HG03039 (cell line): ENCODE data around the gene TCFL5.

Source experiments
- ATAC-seq: cut with Tn5 transposase; IDR thresholded peaks from one replicate; pipeline ENCODE4 v1.9.1; 2021; ENCODE audit warnings: mild to moderate bottlenecking, moderate library complexity; ENCODE audit not compliant: unreplicated experiment

Gene TCFL5

DNA sequence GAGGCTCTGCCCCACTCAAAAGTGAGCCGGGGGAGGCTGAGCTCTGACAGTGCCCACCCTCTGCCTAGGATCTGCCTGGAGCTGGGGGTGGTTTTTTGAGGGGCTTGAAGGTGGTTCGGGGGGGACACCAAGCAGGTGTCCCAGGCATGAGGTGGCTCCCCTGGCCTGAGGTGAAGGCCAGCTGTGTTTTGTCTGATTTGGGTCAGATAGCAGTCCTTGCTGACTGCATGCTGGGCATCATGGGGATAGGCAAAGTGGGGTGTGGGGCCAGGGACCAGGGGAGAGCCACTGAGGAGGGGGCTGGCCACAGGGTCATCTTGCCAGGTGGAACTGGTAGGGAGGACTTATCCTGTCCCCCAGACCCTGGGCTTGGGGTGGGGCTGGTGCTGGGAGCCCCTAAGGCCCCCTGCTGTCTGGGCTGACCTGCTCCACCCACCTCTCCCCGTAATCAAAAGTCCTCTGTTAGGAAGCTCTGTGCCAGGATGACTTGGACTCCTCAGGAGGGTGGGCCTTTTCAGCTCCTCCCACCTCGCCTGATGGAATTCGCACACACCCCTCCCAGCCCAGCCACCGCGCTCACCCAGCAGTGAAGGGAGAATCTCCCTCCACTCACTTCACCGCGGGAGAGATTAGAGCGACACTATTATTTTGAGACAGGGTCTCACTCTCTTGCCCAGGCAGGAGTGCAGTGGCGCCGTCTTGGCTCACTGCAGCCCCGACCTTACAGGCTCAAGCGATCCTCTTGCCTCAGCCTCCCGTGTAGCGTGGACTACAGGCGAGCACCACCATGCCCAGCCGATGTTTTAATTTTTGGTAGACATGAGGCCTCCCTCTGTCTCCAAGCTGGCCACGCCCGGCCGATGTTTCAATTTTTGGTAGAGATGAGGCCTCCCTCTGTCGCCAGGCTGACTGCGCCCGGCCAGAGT lies 46.3 kb downstream of the TCFL5 start:
- ATAC-seq, result no peak

DNA sequence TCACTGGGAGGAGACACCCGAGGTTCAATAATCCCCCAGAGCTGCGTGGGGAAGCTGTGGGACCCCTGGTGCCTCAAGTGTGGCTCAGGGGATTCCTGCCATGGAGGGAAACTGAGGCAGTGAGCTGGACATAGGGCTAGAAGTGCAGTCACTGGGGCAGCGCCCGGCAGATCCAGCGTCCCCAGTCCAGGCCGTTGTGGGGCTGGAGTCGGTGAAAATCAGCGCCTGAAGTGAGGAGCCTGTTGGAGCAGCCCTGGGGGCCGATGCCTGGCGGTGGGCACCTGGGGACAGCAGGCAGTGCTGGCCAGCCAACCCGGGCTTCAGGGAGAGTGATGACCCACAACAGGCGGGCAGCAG lies 46.9 kb downstream of the TCFL5 start:
- no peak for ATAC-seq

DNA sequence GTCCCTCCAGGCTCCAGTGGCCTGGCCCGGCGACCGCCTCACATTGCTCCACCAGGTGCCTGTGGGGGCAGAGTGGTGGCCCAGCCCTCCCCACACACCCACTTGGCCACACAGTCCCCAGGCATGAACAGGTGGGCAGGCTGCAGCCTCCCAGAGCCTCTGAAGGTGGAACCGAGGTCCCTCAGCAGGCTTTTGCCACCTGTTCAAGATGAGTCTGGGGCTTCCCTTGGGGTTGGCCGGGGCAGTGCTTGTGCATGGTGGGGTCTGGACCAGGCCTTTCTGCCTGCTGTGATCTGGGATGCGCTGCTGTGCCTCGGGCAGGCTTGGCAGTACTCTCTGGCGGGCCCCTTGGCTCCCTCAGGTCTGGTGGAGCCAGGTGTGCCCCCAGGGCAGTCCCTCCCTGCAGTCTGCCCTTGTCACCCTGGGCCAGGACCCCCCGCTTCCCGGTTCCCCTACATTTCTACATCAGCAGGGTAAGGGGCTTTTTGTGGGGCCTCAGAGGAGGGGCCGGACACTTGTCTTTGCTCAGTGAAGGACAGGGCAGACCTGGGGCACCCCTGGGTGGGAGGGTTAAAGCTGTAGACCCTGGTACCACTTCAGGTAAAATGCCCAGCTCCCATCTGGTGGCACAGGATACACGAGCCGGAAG lies 47.4 kb downstream of the TCFL5 start:
- ATAC-seq, result no peak

GRCh38 chr20:62813588-62813987 lies 48.0 kb downstream of the TCFL5 start:
- no peak for ATAC-seq

DNA sequence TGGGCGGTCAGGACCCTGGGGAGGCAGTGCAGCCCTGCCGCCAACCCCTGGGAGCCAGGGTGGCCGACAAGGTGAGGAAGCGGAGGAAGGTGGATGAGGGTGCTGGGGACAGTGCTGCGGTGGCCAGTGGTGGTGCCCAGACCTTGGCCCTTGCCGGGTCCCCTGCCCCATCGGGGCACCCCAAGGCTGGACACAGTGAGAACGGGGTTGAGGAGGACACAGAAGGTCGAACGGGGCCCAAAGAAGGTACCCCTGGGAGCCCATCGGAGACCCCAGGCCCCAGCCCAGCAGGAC lies 48.8 kb downstream of the TCFL5 start:
- ATAC-seq, result no peak

DNA sequence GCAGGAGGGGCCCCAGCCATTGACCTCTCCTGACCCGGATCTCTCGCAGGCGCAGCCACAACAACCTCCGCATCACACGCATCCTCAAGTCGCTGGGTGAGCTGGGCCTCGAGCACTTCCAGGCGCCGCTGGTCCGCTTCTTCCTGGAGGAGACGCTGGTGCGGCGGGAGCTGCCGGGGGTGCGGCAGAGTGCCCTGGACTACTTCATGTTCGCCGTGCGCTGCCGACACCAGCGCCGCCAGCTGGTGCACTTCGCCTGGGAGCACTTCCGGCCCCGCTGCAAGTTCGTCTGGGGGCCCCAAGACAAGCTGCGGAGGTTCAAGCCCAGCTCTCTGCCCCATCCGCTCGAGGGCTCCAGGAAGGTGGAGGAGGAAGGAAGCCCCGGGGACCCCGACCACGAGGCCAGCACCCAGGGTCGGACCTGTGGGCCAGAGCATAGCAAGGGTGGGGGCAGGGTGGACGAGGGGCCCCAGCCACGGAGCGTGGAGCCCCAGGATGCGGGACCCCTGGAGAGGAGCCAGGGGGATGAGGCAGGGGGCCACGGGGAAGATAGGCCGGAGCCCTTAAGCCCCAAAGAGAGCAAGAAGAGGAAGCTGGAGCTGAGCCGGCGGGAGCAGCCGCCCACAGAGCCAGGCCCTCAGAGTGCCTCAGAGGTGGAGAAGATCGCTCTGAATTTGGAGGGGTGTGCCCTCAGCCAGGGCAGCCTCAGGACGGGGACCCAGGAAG lies 49.3 kb downstream of the TCFL5 start:
- ATAC-seq, result no peak

DNA sequence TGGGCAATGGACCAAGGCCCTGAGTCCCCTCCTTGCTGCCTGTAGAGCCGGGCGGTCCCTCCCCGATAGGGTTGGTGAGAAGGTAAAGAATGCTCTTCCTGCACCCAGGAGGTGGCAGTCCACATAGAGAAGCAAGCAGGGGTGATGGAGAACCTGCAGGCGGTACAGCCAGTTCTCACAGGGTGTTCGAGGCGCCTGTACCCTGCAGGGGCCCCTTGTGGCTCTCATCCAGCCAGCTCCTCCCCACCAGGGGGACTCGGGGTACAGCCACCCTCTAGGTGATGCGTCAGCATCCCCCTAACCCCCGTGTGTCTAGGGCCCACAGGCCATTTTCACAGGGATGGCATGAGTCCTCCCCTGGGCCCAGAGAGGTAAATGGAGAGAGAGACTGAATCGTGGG lies 49.9 kb downstream of the TCFL5 start:
- ATAC-seq, result no peak

GRCh38 chr20:62811320-62811719 lies 50.3 kb downstream of the TCFL5 start:
- ATAC-seq, result no peak

DNA sequence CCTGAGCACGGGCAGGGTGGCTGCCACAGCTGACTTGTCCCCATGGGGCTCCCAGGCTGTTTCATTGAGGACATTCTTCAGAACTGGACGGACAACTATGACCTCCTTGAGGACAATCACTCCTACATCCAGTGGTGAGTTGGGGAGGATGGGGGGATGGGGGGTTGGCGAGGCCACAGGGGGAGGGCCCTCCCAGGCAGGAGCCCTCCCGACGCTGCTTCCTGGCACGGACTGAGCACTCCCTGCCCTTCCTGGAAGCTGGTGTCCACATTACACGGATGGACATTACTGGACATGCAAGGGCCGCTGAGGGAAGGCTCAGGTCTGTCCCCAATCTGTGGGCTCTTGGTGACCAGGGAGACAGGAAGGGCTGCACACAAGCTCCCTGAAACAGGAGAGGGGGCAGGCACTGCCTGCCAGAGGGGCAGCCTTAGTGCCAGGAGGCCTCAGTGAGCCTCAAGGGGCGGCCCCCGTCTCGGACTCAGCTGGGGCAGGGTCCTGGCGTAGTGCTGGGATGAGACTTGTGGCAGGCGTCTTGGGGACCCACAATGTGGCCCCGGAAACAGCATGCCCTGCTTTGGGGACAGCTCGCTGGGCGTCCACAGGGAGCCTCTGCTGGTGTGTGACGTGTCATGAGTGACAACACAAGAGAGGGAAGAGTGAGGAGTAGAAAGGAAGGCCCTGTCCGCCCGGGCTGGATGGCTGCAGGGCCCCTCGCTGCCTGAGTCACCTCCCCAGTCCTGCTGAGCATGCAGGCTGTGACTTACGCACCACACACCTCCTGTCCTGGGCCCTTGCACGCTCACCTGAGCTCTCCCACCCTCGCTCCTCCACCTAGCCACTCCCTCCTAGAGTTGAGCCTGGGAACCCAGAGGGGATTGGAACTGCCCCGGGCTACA lies 51.8 kb downstream of the TCFL5 start:
- ATAC-seq, result no peak

- ATAC-seq, result no peak
Observed at GRCh38 chr20:62808211-62808865, 53.3 kb downstream of the TCFL5 start.

- ATAC-seq, result no peak
Observed at GRCh38 chr20:62807444-62808210, 54.0 kb downstream of the TCFL5 start.

- no peak for ATAC-seq
Observed at GRCh38 chr20:62806383-62807050, 55.1 kb downstream of the TCFL5 start.

- no peak for ATAC-seq
Observed at GRCh38 chr20:62805711-62806382, 55.8 kb downstream of the TCFL5 start.

DNA sequence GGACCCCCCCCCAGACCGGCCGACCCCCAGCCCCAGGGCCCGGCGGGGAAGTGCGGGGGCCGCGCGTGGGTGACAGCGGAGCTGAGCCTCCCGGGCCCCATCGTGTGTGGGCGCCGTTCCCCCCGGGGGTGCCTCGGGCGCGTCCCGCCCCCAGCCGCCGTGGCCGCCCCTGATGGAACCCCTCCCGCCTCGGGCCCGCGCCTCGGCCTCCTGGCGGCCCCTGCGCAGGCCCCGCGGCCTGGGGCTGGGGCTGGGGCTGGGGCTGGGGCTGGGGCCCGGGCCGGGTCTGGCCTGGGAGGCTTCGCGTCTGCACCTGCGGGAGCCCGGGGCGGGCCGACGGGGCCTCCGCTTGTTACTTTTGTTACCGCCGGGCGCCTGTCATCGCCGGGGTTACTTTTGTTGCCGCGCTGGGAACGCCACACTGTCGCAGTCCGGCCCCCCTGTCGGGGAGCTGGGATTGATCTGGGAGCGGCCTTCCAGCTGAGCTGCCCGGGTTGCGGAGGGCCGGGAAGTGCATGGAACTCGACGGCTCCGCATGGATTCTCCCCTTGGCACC lies 56.4 kb downstream of the TCFL5 start:
- peak; percentile 21 for ATAC-seq

DNA sequence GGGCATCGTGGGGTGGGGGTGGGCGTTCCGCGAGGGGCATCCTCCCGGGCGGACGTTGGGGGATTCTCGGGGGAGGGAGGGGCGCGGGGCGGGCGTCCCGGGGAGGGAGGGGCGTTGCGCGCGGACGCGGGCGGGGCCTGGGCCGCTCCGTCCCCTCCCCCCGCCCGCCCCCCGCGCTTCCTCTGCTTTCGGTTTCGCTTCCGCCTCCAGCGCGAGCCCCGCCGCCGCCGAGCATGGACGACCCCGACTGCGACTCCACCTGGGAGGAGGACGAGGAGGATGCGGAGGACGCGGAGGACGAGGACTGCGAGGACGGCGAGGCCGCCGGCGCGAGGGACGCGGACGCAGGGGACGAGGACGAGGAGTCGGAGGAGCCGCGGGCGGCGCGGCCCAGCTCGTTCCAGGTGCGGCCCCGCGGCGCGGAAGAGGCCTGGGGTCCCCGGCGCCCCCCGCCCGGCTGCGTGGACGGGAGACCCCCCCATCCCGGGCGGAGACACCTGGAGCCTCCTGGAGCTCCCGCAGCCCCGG lies 56.9 kb downstream of the TCFL5 start, which contains the start of gene OGFR:
Gene OGFR, plus strand, starts transcription at position 209 of the 528 bp plus-strand sequence. Its CDS starts 25 bp downstream, at position 234.
- peak; percentile 39 for ATAC-seq

DNA sequence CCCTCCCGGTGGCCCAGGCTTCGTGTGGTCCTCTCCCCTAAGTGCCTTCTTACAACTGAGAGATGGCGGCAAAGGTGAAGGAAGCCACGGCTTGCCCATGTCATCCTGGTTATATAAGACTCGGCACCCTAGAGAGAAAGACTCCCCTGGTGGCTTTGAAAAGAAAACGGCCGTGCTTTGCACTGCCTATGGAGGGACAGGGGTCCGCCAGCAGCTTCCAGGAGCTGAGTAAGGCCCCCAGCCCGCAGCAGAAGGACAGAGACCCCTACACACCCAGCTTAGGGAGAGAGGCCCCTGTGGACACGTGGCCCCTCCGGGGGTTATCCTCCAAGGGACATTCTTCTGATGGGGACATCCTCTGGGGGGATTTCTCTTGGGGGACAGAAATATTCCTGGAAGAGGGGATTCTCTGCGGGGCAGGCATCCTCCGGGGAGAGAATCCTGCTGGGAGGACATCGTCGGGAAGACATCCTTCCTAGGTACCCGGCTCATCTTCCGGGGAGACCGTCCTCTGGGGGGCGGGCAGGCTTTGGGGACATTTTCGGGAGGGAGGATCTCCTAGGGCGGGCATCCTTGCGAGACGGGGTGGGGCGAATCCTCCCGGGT lies 57.5 kb downstream of the TCFL5 start:
- ATAC-seq, result no peak

DNA sequence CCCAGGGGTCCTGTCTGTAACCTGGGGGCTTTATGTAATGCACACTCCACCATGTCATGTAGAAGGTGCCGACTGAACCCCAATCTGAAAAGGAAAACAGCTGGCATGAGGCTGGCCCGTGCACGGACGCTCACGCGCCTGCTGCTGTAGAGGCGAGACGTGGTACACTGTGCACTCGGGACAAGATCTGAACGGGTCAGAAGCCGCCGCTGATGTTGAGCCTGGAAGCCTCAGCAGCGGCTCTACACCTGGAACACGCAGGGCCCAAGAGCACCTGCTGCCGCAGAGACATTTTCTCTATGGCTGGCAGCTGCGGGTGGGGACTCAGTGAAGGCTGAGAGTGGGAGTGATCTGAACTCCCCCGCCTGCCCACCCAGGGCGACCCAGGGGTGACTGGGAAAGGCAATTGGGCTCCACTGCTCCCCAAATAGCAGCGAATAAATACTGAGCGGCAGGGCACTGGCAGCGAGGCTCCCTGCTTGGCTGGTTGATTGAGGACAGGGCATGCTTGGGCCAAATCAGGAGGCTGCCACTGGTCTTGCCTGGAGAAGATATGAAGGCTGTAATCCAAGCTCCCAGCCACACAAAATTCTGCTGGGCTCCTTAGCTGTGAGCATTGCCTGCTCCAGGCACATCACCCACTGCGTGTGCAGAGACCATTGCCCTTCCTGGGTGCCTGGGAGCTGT lies 59.5 kb downstream of the TCFL5 start:
- ATAC-seq, result no peak
